OCI-LY1 (cell line): Measurements from ENCODE around the gene NUBP2.

ENCODE experiments used
- CTCF ChIP-seq: fragments of 200-600 bp; sonication (generic), shearing (Covaris generic); IDR thresholded peaks from 2 replicates; pipeline ENCODE4 v1.5.1; 2017; ENCODE audit warnings: mild to moderate bottlenecking, antibody characterized with exemption, low read length, moderate library complexity, mixed read lengths
- EZH2 ChIP-seq: fragments of 200-600 bp; sonication (generic), shearing (Covaris generic); IDR thresholded peaks from 2 replicates; pipeline ENCODE4 v1.8.0; 2017; ENCODE audit warnings: borderline replicate concordance, mixed run types, mild to moderate bottlenecking, antibody characterized with exemption, low read length, moderate library complexity, mixed read lengths

GRCh38 chr16:1762196-1762878 is 20.4 kb upstream of the NUBP2 start:
- TF ChIP-seq CTCF (no peak), EZH2 (no peak)
